ENCODE data around the gene SCAMP2. TPM values are rescaled to one million over a fixed set of nuclear protein-coding genes. Genes with fewer than 3 reads are reported as not detected.

Gene SCAMP2
- total RNA-seq, 1 experiment from 2014 or later = 121 TPM

DNA sequence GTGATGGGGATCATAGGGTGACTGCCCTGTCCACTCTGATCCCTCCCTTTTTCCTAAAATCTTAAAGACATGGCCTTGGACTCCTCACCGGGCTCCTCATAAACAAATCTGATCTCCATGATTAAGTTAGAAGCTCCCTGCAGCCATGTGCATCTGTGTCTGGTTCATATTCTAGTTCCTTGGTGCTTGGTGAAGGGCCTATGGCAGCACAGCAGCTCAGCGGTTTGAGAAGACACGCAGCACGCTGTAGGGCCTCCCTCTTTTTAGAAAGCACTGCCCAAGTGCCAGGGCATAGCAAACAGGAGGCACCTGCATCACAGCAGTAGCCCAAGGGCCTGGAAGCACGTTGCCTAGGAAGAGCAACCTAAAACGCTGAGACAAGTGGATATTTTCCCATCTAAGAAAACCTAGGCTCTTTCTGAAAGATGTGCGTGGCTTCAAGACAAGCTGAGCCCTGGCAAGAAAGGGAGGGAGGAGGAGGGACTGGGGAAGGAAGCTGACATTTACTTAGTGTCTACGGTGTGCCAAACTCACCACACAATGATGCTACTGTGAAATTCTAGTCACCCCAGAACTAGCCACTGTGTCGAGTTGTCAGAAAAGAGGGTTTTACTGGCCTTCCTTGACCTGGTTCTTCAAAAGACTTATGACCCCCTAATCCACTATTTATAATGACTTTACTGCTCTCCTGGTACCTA is 15.3 kb downstream of the SCAMP2 start:
- Histone ChIP-seq H3K4me1 (ENCODE audit: control insufficient read depth, insufficient read depth, low read length) (no peaks in the 10 kb centered on the region), H3K27me3 (ENCODE audit: control insufficient read depth, insufficient read depth, low read length) (no peaks in the 10 kb centered on the region), H3K4me3 (ENCODE audit: low read depth in 2 of 2, low read length in 2 of 2) (no peak overlapping the region), H3K9me3 (ENCODE audit: control insufficient read depth, insufficient read depth, low read depth, low read length) (no peaks in the 10 kb centered on the region), H3K27ac (ENCODE audit: low read length) (no peak overlapping the region), H3K36me3 (ENCODE audit: control insufficient read depth, insufficient read depth, low read length) (peaks cover 2% of the 10 kb centered on the region; the same call in 1 of the 2 replicates)
- ATAC-seq (no peak), DNase-seq (ENCODE audit: low read depth, low spot score) (no peak)
- in situ Hi-C loops (cut with HindIII; ENCODE audit: low pct_unique_long_range_greater_than_20kb, low sequenced_read_pairs) = no loop called here
- TF ChIP-seq TCF7L2 (IDR thresholded peaks at IDR 0.05; ENCODE audit: low read depth, low read length) (no peak), SIN3A (IDR thresholded peaks at IDR 0.05; ENCODE audit: borderline replicate concordance, insufficient read depth, low read depth, low read length) (no peak), POLR2AphosphoS5 (IDR thresholded peaks at IDR 0.05; ENCODE audit: low read depth, low read length) (no peak)
- TF ChIP-seq, protein P1, sequence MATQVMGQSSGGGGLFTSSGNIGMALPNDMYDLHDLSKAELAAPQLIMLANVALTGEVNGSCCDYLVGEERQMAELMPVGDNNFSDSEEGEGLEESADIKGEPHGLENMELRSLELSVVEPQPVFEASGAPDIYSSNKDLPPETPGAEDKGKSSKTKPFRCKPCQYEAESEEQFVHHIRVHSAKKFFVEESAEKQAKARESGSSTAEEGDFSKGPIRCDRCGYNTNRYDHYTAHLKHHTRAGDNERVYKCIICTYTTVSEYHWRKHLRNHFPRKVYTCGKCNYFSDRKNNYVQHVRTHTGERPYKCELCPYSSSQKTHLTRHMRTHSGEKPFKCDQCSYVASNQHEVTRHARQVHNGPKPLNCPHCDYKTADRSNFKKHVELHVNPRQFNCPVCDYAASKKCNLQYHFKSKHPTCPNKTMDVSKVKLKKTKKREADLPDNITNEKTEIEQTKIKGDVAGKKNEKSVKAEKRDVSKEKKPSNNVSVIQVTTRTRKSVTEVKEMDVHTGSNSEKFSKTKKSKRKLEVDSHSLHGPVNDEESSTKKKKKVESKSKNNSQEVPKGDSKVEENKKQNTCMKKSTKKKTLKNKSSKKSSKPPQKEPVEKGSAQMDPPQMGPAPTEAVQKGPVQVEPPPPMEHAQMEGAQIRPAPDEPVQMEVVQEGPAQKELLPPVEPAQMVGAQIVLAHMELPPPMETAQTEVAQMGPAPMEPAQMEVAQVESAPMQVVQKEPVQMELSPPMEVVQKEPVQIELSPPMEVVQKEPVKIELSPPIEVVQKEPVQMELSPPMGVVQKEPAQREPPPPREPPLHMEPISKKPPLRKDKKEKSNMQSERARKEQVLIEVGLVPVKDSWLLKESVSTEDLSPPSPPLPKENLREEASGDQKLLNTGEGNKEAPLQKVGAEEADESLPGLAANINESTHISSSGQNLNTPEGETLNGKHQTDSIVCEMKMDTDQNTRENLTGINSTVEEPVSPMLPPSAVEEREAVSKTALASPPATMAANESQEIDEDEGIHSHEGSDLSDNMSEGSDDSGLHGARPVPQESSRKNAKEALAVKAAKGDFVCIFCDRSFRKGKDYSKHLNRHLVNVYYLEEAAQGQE (IDR thresholded peaks at IDR 0.05; ENCODE audit: insufficient read depth in 1 of 2, low read depth in 2 of 2, low read length in 1 of 2) = no peak
- TF ChIP-seq, protein P2, sequence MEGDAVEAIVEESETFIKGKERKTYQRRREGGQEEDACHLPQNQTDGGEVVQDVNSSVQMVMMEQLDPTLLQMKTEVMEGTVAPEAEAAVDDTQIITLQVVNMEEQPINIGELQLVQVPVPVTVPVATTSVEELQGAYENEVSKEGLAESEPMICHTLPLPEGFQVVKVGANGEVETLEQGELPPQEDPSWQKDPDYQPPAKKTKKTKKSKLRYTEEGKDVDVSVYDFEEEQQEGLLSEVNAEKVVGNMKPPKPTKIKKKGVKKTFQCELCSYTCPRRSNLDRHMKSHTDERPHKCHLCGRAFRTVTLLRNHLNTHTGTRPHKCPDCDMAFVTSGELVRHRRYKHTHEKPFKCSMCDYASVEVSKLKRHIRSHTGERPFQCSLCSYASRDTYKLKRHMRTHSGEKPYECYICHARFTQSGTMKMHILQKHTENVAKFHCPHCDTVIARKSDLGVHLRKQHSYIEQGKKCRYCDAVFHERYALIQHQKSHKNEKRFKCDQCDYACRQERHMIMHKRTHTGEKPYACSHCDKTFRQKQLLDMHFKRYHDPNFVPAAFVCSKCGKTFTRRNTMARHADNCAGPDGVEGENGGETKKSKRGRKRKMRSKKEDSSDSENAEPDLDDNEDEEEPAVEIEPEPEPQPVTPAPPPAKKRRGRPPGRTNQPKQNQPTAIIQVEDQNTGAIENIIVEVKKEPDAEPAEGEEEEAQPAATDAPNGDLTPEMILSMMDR (IDR thresholded peaks at IDR 0.05) = no peak
- intact Hi-C loops (cut with micrococcal nuclease; ENCODE audit: unreplicated experiment) = no loop called here
- no TSS peak for BruUV-seq (replicated peaks)
- ChIA-PET POLR2A (no interaction called here), CTCF (interaction anchor here (0.6 kb wide), 1 partner anchor 11 kb away, joined by 11 read pairs; no protein-coding TSS in a partner anchor)

DNA sequence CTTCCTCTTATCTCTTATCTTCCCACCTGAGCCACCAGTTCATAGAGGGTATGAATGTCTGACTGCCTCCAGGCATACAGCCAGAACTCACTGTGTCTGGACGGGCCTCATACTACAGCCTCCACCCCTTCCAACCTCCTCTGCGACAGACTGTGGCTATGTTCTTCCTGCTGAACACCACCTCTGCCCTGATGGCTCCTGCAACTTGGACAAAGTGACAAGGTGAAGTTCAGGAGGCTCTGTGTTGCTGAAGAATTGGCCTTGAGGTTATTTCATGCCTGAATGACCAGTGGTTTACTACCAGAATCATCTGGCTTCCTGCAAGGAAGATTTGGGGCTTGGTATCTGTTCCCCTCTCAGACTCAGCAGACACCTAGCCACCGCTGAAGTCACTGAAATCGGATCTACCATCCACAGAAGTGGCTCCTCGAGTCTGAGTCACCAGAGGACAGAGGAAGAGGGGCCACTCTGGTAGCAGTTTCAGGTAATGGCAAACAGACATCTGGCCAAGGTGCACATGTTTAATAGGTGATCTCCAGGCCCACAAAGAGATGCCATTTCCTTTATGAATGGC is 16.0 kb downstream of the SCAMP2 start:
- no peak for DNase-seq (ENCODE audit: low read depth, low spot score)
- ATAC-seq = 0 out of 2 replicates have a peak, but pooled peaks have one; percentile 32
- Histone ChIP-seq H3K4me3 (ENCODE audit: low read depth in 2 of 2, low read length in 2 of 2) (no peak overlapping the region), H3K36me3 (ENCODE audit: control insufficient read depth, insufficient read depth, low read length) (peaks cover 2% of the 10 kb centered on the region; the same call in 1 of the 2 replicates), H3K9me3 (ENCODE audit: control insufficient read depth, insufficient read depth, low read depth, low read length) (no peaks in the 10 kb centered on the region), H3K4me1 (ENCODE audit: control insufficient read depth, insufficient read depth, low read length) (no peaks in the 10 kb centered on the region), H3K27ac (ENCODE audit: low read length) (no peak overlapping the region), H3K27me3 (ENCODE audit: control insufficient read depth, insufficient read depth, low read length) (no peaks in the 10 kb centered on the region)
- no TSS peak for BruUV-seq (replicated peaks)
- TF ChIP-seq, protein P1 (IDR thresholded peaks at IDR 0.05; ENCODE audit: insufficient read depth in 1 of 2, low read depth in 2 of 2, low read length in 1 of 2) = no peak
- no peak for TF ChIP-seq SIN3A (IDR thresholded peaks at IDR 0.05; ENCODE audit: borderline replicate concordance, insufficient read depth, low read depth, low read length)
- TF ChIP-seq, protein P2 (IDR thresholded peaks at IDR 0.05) = no peak
- ChIA-PET CTCF (no interaction called here), POLR2A (no interaction called here)
- in situ Hi-C loops (cut with HindIII; ENCODE audit: low pct_unique_long_range_greater_than_20kb, low sequenced_read_pairs) (no loop called here), intact Hi-C loops (cut with micrococcal nuclease; ENCODE audit: unreplicated experiment) (no loop called here)
